Loucy (cell line): Measurements from ENCODE around the gene FGGY.

ENCODE experiments used
- H2AFZ ChIP-seq: fragments of 200-600 bp; sonication (generic); 2 replicates; pipeline ENCODE4 v1.6.0; 2016; ENCODE audit warnings: antibody characterized with exemption, mild to moderate bottlenecking, low read length, moderate library complexity
- H3F3A ChIP-seq: fragments of 200-600 bp; 2 replicates; pipeline ENCODE4 v1.6.0; 2016; ENCODE audit warnings: antibody characterized with exemption, low read depth, mild to moderate bottlenecking
- H3K27me3 ChIP-seq: fragments of 200-600 bp; sonication (generic); 2 replicates; pipeline ENCODE4 v1.6.1; 2014; ENCODE audit warnings: low read length, mild to moderate bottlenecking; ENCODE audit not compliant: insufficient read depth, poor library complexity, severe bottlenecking
- H3K36me3 ChIP-seq: fragments of 200-600 bp; sonication (generic); 2 replicates; pipeline ENCODE4 v1.6.1; 2016; ENCODE audit warnings: low read length; ENCODE audit not compliant: insufficient read depth
- H3K4me1 ChIP-seq: fragments of 200-600 bp; sonication (generic); 2 replicates; pipeline ENCODE4 v1.5.1; 2014; ENCODE audit warnings: low read length, mild to moderate bottlenecking; ENCODE audit not compliant: insufficient read depth, poor library complexity, severe bottlenecking
- H3K4me2 ChIP-seq: fragments of 200-600 bp; sonication (generic); 2 replicates; pipeline ENCODE4 v1.6.0; 2014; ENCODE audit warnings: antibody characterized with exemption, low read length, low read depth, mild to moderate bottlenecking; ENCODE audit not compliant: poor library complexity, severe bottlenecking
- H3K4me3 ChIP-seq: fragments of 200-600 bp; sonication (generic); 2 replicates; pipeline ENCODE4 v1.5.1; 2014; ENCODE audit warnings: low read length, mild to moderate bottlenecking, mixed read lengths; ENCODE audit not compliant: poor library complexity, severe bottlenecking
- H3K79me2 ChIP-seq: fragments of 200-600 bp; sonication (generic); 2 replicates; pipeline ENCODE4 v1.6.1; 2014; ENCODE audit warnings: low read length; ENCODE audit not compliant: insufficient read depth
- H3K9ac ChIP-seq: fragments of 200-600 bp; sonication (generic); 2 replicates; pipeline ENCODE4 v1.6.0; 2014; ENCODE audit warnings: mild to moderate bottlenecking, low read depth, low read length, moderate library complexity; ENCODE audit not compliant: poor library complexity, severe bottlenecking
- H3K9me2 ChIP-seq: fragments of 200-600 bp; sonication (generic); replicated peaks from 2 replicates; pipeline ENCODE4 v1.6.1; 2016; ENCODE audit warnings: low read depth, low read length, mixed read lengths
- H3K9me3 ChIP-seq: fragments of 200-600 bp; sonication (generic); 2 replicates; pipeline ENCODE4 v1.6.1; 2014; ENCODE audit warnings: mild to moderate bottlenecking, antibody characterized with exemption, low read length, low read depth; ENCODE audit not compliant: insufficient read depth
- H4K20me1 ChIP-seq: fragments of 200-600 bp; sonication (generic); 2 replicates; pipeline ENCODE4 v1.6.0; 2014; ENCODE audit warnings: antibody characterized with exemption, low read length, mild to moderate bottlenecking; ENCODE audit not compliant: insufficient read depth, poor library complexity, severe bottlenecking
- CTCF ChIP-seq: fragments of 200-600 bp; sonication (generic); conservative IDR thresholded peaks from 2 replicates; pipeline ENCODE4 v1.5.1; 2014; ENCODE audit warnings: mild to moderate bottlenecking, antibody characterized with exemption, low read length
- EZH2phosphoT487 ChIP-seq: fragments of 200-600 bp; IDR thresholded peaks from 2 replicates; pipeline ENCODE4 v1.6.1; 2018; ENCODE audit warnings: antibody characterized with exemption, mild to moderate bottlenecking, moderate library complexity, borderline replicate concordance

FGGY gene

DNA sequence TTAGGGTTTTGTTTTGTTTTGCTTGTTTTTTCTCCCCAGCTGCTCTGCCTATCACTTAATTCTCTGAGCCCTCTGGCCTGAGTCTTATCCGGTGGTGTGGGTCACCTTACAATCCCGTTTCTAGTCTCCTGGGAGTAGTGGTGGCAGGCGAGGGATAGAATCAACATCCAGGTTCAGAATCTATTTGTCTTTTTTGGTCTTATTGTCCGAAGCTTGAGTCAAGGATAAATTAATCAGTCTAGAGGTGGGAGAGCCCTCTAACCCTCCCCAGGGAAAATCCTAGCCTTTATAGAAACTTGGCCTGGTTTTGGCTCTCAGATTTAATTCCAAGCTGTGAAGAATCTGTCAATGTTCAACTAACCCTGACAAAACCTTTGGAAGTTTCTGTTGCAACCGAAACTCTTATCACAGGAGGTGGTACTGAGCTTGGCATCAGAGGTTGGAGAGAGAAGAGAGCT lies 246.3 kb downstream of the FGGY start:
- no peak overlapping the region for H2AFZ ChIP-seq
- H3K4me2 ChIP-seq, result no peak overlapping the region
- H3K4me1 ChIP-seq, result peaks cover 36% of the 10 kb centered on the region
- H3F3A ChIP-seq, result no peaks in the 10 kb centered on the region
- no peak overlapping the region for H3K9ac ChIP-seq
- no peaks in the 10 kb centered on the region for H3K27me3 ChIP-seq
- no peak overlapping the region for H3K4me3 ChIP-seq
- H4K20me1 ChIP-seq, result no peaks in the 10 kb centered on the region
- TF ChIP-seq CTCF (no peak), EZH2phosphoT487 (no peak)
- H3K9me3 ChIP-seq, result no peaks in the 10 kb centered on the region
- H3K9me2 ChIP-seq, result no peaks in the 10 kb centered on the region
- H3K79me2 ChIP-seq, result no peaks in the 10 kb centered on the region
- no peaks in the 10 kb centered on the region for H3K36me3 ChIP-seq

- H3K79me2 ChIP-seq, result no peaks in the 10 kb centered on the region
- no peaks in the 10 kb centered on the region for H3K9me2 ChIP-seq
- no peaks in the 10 kb centered on the region for H3K36me3 ChIP-seq
- H3F3A ChIP-seq, result no peaks in the 10 kb centered on the region
- no peaks in the 10 kb centered on the region for H4K20me1 ChIP-seq
- no peak overlapping the region for H2AFZ ChIP-seq
- no peak for TF ChIP-seq CTCF
- no peak for TF ChIP-seq EZH2phosphoT487
- H3K4me1 ChIP-seq, result peaks cover 31% of the 10 kb centered on the region
- H3K9me3 ChIP-seq, result no peaks in the 10 kb centered on the region
- H3K4me2 ChIP-seq, result peak overlapping the region; percentile 35
- no peak overlapping the region for H3K4me3 ChIP-seq
- H3K27me3 ChIP-seq, result no peaks in the 10 kb centered on the region
- peak overlapping the region; percentile 38 for H3K9ac ChIP-seq
These were observed 247.9 kb downstream of the FGGY start for GRCh38 chr1:59544615-59545293.

DNA sequence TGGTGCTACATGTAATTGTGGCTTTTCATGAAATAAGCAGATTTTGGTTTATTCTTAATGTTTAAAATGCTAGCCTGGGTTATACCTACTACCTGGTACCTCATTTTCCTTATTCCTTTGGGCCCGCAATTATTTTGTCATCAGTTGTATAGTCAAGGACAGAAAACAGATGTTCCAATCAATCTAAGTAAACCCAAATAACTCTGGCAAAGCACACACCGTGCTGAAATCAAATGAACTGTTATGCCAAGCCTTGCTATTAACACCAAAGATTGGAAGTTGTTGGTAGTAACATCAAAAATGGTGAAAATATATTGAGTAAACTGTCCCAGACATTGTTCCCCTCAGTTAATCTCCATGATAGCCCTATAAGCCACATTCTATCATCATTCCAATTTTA lies 248.9 kb downstream of the FGGY start:
- no peak overlapping the region for H2AFZ ChIP-seq
- H3K4me3 ChIP-seq, result no peak overlapping the region
- TF ChIP-seq EZH2phosphoT487 (no peak), CTCF (no peak)
- H3K4me2 ChIP-seq, result no peak overlapping the region
- no peaks in the 10 kb centered on the region for H3K9me2 ChIP-seq
- H3K79me2 ChIP-seq, result no peaks in the 10 kb centered on the region
- no peaks in the 10 kb centered on the region for H4K20me1 ChIP-seq
- H3F3A ChIP-seq, result no peaks in the 10 kb centered on the region
- H3K9ac ChIP-seq, result no peak overlapping the region
- no peaks in the 10 kb centered on the region for H3K36me3 ChIP-seq
- no peaks in the 10 kb centered on the region for H3K9me3 ChIP-seq
- no peaks in the 10 kb centered on the region for H3K27me3 ChIP-seq
- peaks cover 25% of the 10 kb centered on the region for H3K4me1 ChIP-seq
